Prostate gland (tissue), 2 donors: Measurements from ENCODE around the gene EIF1.

ENCODE experiments used
- CTCF ChIP-seq, 4 experiments: fragments of 200-600 bp in 2 of 4; fragments of 450-650 bp in 2 of 4; sonication (generic) in 2 of 4; IDR thresholded peaks; 1 replicate in 3 of 4; 2 replicates in 1 of 4; pipeline ENCODE4 v1.5.1; 2016 to 2019; ENCODE audit warnings: antibody characterized with exemption in 4 of 4, mild to moderate bottlenecking in 2 of 4, moderate library complexity in 2 of 4
- POLR2A ChIP-seq: fragments of 450-650 bp; IDR thresholded peaks from one replicate; pipeline ENCODE4 v1.6.1; 2016; ENCODE audit warnings: antibody characterized with exemption, mild to moderate bottlenecking

DNA sequence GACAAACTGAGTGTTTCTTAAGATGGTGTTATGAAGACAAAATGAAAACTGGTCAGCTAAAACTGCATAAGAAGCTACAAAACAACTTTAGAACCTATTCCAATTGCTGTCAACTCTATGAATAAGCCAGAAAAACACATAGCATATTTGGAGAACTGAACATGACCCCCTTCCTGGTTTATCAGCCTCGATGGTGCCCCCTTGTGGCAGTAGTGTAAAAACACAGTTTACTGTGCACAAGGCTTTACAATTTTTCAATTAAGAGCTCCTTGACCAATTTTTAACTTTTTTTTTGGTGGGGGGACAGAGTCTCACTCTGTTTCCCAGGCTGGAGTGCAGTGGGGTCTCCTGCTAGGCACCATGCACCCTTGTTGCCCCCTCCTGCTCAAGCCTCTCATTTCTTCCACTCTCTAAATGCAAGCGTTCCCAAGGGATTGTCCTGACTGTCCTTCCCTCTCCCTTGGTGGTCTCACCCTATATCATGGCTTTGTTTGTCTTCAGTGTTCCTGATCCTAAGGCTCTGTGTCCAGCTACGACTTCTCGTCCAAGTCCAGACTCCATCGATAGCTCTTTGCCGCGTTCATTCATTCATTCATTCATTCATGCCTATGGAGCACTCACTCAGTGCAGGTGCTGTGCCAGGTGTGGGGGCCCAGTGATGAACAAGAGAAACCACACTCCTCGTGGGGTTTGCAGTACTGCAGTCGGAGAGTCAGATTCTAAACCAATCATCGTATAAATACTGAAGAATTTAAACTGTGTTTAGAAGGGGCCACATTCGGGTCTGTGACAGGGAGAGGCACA is 7.5 kb downstream of the EIF1 start:
- peak; percentile 63 to 74 (median 69) for TF ChIP-seq CTCF (IDR thresholded peaks at IDR 0.05)
- no peak for TF ChIP-seq POLR2A
